HG02759 (cell line): ENCODE measurements around the gene SLC5A10.
"Not testable (repeated sequence)": the region's sequence is repeated elsewhere in the genome, so short reads cannot be mapped to it uniquely, and the experiment has no call there.

Experiments used
- ATAC-seq: cut with Tn5 transposase; IDR thresholded peaks from one replicate; pipeline ENCODE4 v1.9.1; 2021; ENCODE audit warnings: mild to moderate bottlenecking, moderate library complexity; ENCODE audit not compliant: unreplicated experiment

SLC5A10 gene

GRCh38 chr17:18951941-18952842 is at the start of gene SLC5A10:
SLC5A10 (plus strand) TSS chr17:18952165; CDS start chr17:18952206, 41 bp downstream.
- no peak for ATAC-seq

- ATAC-seq, result no peak
Measured at GRCh38 chr17:18904482-18904881, 47.5 kb upstream of the SLC5A10 start.

- ATAC-seq, result no peak
Measured at GRCh38 chr17:18905226-18905625, 46.7 kb upstream of the SLC5A10 start.

- ATAC-seq, result no peak
Measured at GRCh38 chr17:18910326-18910725, 41.6 kb upstream of the SLC5A10 start.

- no peak for ATAC-seq
Measured at GRCh38 chr17:18910881-18911280, 41.1 kb upstream of the SLC5A10 start.

- no peak for ATAC-seq
Measured at GRCh38 chr17:18916816-18917500, 35.0 kb upstream of the SLC5A10 start.

- ATAC-seq, result no peak
Measured at GRCh38 chr17:18917506-18918032, 34.4 kb upstream of the SLC5A10 start.

GRCh38 chr17:18919963-18920362 is 32.0 kb upstream of the SLC5A10 start:
- no peak for ATAC-seq

- ATAC-seq, result no peak
Measured at GRCh38 chr17:18920911-18921441, 31.0 kb upstream of the SLC5A10 start.

GRCh38 chr17:18921485-18921884 is 30.5 kb upstream of the SLC5A10 start:
- ATAC-seq, result no peak

GRCh38 chr17:18921912-18922451 is 30.0 kb upstream of the SLC5A10 start:
- ATAC-seq, result peak; percentile 70

GRCh38 chr17:18922596-18922995 is 29.4 kb upstream of the SLC5A10 start:
- ATAC-seq, result not testable (repeated sequence)

GRCh38 chr17:18925187-18925586 is 26.8 kb upstream of the SLC5A10 start:
- ATAC-seq, result no peak

GRCh38 chr17:18928628-18929125 is 23.3 kb upstream of the SLC5A10 start:
- ATAC-seq, result no peak

- no peak for ATAC-seq
Measured at GRCh38 chr17:18932360-18933055, 19.5 kb upstream of the SLC5A10 start.

- no peak for ATAC-seq
Measured at GRCh38 chr17:18933102-18934058, 18.6 kb upstream of the SLC5A10 start.

- ATAC-seq, result no peak
Measured at GRCh38 chr17:18937981-18938691, 13.8 kb upstream of the SLC5A10 start.

GRCh38 chr17:18938692-18939023 is 13.3 kb upstream of the SLC5A10 start:
- no peak for ATAC-seq

- no peak for ATAC-seq
Measured at GRCh38 chr17:18944646-18945045, 7.3 kb upstream of the SLC5A10 start.
